Measurements from ENCODE around the gene TTYH3.

DNA sequence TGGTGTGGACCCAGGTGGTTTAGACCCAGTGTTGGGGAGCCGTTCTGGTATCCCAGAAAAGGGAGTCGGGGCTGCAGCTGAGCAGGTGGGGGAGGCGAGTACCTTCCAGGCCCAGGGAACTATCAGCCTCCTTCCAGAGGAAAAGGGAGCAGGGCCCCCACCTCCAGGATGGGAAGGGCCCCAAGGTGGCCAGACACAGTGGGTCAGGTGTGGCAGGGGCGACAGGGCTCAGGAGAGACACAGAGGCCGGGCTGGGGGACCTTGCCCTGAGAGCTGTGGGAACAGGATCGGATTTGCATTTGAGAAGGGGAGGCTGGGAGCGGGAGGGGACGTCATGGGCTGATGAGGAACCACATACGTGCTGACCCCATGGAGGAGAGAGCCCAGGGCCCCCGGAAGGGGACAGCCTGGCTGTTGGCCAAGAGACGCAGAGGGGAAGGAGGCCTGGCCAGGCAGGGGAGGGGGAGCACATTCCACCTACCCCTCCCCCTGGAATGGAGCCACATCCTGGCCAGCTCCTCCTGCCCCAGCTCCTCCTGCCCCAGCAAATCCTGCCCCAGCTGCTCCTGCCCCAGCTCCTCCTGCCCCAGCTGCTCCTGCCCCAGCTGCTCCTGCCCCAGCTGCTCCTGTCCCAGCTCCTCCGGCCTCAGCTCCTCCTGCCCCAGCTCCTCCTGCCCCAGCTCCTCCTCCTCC lies 9.7 kb upstream of the TTYH3 start:
- TF ChIP-seq, protein P1, sequence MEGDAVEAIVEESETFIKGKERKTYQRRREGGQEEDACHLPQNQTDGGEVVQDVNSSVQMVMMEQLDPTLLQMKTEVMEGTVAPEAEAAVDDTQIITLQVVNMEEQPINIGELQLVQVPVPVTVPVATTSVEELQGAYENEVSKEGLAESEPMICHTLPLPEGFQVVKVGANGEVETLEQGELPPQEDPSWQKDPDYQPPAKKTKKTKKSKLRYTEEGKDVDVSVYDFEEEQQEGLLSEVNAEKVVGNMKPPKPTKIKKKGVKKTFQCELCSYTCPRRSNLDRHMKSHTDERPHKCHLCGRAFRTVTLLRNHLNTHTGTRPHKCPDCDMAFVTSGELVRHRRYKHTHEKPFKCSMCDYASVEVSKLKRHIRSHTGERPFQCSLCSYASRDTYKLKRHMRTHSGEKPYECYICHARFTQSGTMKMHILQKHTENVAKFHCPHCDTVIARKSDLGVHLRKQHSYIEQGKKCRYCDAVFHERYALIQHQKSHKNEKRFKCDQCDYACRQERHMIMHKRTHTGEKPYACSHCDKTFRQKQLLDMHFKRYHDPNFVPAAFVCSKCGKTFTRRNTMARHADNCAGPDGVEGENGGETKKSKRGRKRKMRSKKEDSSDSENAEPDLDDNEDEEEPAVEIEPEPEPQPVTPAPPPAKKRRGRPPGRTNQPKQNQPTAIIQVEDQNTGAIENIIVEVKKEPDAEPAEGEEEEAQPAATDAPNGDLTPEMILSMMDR (IDR thresholded peaks at IDR 0.05), result no peak
- no peak for TF ChIP-seq POLR2A (IDR thresholded peaks at IDR 0.05)
